DOHH2 (cell line): Measurements from ENCODE around the gene ABHD17B.

Experiments
- EZH2phosphoT487 ChIP-seq: fragments of 200-600 bp; sonication (generic); IDR thresholded peaks from 2 replicates; pipeline ENCODE4 v1.6.1; 2017; ENCODE audit warnings: borderline replicate concordance, mild to moderate bottlenecking, antibody characterized with exemption, low read length, moderate library complexity, mixed read lengths
- TF ChIP-seq, protein P1 (sequence below): fragments of 200-600 bp; sonication (generic); IDR thresholded peaks from one replicate; pipeline ENCODE4 v1.5.1; 2014; ENCODE audit warnings: antibody characterized with exemption, mild to moderate bottlenecking, low read depth, low read length; ENCODE audit not compliant: poor library complexity, severe bottlenecking

DNA sequence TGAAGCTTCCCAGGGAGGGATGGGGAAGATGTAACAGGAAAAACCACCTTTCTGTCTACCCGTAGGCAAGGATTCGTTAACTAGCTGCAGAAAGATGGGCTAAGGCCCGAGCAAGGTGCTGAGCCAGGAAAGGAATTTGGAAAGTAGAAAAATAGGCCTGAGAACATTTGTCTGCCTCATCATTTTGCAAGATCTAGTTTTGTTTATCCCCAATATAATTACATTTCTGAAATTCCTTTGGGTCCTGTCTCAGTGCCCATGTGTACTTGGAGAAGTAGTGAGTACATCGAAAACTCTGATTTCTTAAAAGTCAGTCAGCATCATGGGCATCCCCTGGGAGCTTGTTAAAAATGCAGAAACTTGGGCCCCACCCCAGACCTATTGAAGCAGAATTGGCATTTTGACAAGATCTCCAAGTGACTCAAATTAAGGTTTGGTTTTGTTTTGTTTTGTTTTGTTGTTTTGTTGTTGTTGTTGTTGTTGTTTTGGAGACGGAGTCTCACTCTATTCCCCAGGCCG is 90.5 kb downstream of the ABHD17B start:
- TF ChIP-seq, protein P1, sequence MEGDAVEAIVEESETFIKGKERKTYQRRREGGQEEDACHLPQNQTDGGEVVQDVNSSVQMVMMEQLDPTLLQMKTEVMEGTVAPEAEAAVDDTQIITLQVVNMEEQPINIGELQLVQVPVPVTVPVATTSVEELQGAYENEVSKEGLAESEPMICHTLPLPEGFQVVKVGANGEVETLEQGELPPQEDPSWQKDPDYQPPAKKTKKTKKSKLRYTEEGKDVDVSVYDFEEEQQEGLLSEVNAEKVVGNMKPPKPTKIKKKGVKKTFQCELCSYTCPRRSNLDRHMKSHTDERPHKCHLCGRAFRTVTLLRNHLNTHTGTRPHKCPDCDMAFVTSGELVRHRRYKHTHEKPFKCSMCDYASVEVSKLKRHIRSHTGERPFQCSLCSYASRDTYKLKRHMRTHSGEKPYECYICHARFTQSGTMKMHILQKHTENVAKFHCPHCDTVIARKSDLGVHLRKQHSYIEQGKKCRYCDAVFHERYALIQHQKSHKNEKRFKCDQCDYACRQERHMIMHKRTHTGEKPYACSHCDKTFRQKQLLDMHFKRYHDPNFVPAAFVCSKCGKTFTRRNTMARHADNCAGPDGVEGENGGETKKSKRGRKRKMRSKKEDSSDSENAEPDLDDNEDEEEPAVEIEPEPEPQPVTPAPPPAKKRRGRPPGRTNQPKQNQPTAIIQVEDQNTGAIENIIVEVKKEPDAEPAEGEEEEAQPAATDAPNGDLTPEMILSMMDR, result no peak
- no peak for TF ChIP-seq EZH2phosphoT487
